Neural crest cell (in vitro differentiated cells): ENCODE measurements around the gene NEURL3. TPM values are rescaled to one million over a fixed set of nuclear protein-coding genes. Genes with fewer than 3 reads are reported as not detected.

Experiments
- DNase-seq: peaks from one replicate; pipeline ENCODE4 v3.0.0; 2021; ENCODE audit warnings: low read depth, mixed read lengths, low spot score
- H3K27ac Mint-ChIP-seq: one replicate; pipeline ENCODE4 v1.8.0; 2021; ENCODE audit warnings: mild to moderate bottlenecking, mixed read lengths; ENCODE audit not compliant: unreplicated experiment
- H3K27me3 Mint-ChIP-seq: 2 replicates; pipeline ENCODE4 v1.8.0; 2021; ENCODE audit warnings: low read depth, mild to moderate bottlenecking, mixed read lengths
- H3K36me3 Mint-ChIP-seq: 2 replicates; pipeline ENCODE4 v1.8.0; 2021; ENCODE audit warnings: low read depth, mild to moderate bottlenecking, mixed read lengths
- H3K4me1 Mint-ChIP-seq: 2 replicates; pipeline ENCODE4 v1.8.0; 2021; ENCODE audit warnings: mixed read lengths
- H3K4me3 Mint-ChIP-seq: one replicate; pipeline ENCODE4 v1.8.0; 2021; ENCODE audit warnings: mild to moderate bottlenecking, mixed read lengths
- H3K9me3 Mint-ChIP-seq: 2 replicates; pipeline ENCODE4 v1.8.0; 2021; ENCODE audit warnings: mixed read lengths
- total RNA-seq: library from RNA; stranded (reverse); gene quantifications from 2 replicates; pipeline ENCODE4 v1.2.1, GENCODE V29; 2021
- TF ChIP-seq, protein P1 (sequence below): fragments of 200-600 bp; sonication (generic); conservative IDR thresholded peaks from 2 replicates; pipeline ENCODE4 v1.5.0; 2021; ENCODE audit warnings: antibody characterized with exemption, mild to moderate bottlenecking

NEURL3 gene
- total RNA-seq, 1 donor from 2014 or later, result 0.21 TPM

DNA sequence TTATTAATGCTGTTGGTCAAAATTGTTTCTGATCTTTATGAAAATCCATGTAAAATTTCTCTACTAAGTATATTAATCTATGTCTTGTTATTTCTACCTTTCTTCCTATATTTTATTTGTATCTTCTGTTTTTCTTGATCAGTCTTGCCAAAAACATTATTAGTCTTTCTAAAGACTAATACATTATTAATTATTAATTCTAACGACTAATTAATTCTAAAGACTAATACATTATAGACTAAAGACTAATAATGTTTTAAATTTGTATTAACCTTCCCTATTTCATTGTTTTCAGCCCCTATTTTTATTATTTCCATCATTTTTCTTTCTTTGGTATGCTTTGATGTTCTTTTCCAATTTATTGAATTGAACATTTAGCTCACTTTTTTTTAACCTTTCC lies 27.7 kb downstream of the NEURL3 start:
- Mint-ChIP-seq H3K9me3 (no peaks in the 10 kb centered on the region), H3K36me3 (no peaks in the 10 kb centered on the region), H3K4me3 (no peak overlapping the region), H3K27me3 (peaks cover 6% of the 10 kb centered on the region), H3K27ac (no peak overlapping the region), H3K4me1 (no peaks in the 10 kb centered on the region)
- no peak for DNase-seq
- TF ChIP-seq, protein P1, sequence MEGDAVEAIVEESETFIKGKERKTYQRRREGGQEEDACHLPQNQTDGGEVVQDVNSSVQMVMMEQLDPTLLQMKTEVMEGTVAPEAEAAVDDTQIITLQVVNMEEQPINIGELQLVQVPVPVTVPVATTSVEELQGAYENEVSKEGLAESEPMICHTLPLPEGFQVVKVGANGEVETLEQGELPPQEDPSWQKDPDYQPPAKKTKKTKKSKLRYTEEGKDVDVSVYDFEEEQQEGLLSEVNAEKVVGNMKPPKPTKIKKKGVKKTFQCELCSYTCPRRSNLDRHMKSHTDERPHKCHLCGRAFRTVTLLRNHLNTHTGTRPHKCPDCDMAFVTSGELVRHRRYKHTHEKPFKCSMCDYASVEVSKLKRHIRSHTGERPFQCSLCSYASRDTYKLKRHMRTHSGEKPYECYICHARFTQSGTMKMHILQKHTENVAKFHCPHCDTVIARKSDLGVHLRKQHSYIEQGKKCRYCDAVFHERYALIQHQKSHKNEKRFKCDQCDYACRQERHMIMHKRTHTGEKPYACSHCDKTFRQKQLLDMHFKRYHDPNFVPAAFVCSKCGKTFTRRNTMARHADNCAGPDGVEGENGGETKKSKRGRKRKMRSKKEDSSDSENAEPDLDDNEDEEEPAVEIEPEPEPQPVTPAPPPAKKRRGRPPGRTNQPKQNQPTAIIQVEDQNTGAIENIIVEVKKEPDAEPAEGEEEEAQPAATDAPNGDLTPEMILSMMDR, result no peak

GRCh38 chr2:96471772-96472171 lies 33.4 kb downstream of the NEURL3 start:
- H3K9me3 Mint-ChIP-seq, result no peaks in the 10 kb centered on the region
- H3K4me1 Mint-ChIP-seq, result peaks cover 3% of the 10 kb centered on the region
- H3K36me3 Mint-ChIP-seq, result no peaks in the 10 kb centered on the region
- TF ChIP-seq, protein P1, result no peak
- DNase-seq, result no peak
- no peak overlapping the region for H3K27ac Mint-ChIP-seq
- no peaks in the 10 kb centered on the region for H3K27me3 Mint-ChIP-seq
- no peak overlapping the region for H3K4me3 Mint-ChIP-seq

GRCh38 chr2:96470636-96471035 lies 34.5 kb downstream of the NEURL3 start:
- DNase-seq, result peak; percentile 55
- Mint-ChIP-seq H3K27ac (no peak overlapping the region), H3K36me3 (no peaks in the 10 kb centered on the region), H3K4me1 (peaks cover 3% of the 10 kb centered on the region), H3K4me3 (no peak overlapping the region), H3K9me3 (no peaks in the 10 kb centered on the region), H3K27me3 (no peaks in the 10 kb centered on the region)
- TF ChIP-seq, protein P1, result peak; percentile 64

DNA sequence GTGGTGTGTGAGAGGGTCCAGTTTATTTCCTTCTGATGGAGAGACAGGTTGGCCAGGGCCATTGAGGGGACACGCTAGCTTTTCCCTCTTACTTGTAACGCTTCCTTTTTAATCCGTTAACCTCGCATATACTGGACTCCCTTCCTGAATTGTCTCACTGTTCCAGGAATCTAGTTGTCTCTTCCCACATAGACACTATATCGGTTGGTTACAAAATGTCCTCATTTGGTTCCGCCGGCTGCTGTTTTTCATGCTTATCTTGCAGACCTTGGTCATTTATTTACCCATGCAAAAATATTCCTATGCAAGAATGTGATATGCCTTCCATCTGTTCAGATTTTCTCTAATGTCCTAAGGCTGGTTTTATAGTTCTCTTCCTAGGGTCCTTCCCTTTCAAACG lies 35.0 kb downstream of the NEURL3 start:
- DNase-seq, result no peak
- H3K9me3 Mint-ChIP-seq, result no peaks in the 10 kb centered on the region
- TF ChIP-seq, protein P1, result no peak
- H3K36me3 Mint-ChIP-seq, result no peaks in the 10 kb centered on the region
- no peak overlapping the region for H3K4me3 Mint-ChIP-seq
- H3K27me3 Mint-ChIP-seq, result no peaks in the 10 kb centered on the region
- H3K4me1 Mint-ChIP-seq, result peaks cover 3% of the 10 kb centered on the region
- H3K27ac Mint-ChIP-seq, result no peak overlapping the region

DNA sequence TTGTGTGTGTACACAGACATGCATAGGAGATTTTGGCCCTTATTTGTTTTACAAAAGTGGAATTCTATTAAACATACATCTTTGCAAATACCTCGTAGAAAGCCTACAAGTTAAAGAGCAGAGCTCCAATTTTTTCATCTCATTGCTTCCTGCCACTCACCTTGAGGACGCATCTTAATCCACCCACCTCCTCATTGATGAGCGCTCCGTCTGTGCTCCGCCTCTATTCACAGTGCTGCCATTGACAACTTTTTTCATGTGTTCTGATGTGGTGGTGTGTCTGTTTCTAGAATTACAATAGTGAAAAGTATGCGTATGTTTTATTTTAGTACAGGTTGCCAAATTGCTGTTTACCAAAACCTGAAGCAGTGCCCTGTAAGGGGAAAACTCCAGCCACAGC lies 36.3 kb downstream of the NEURL3 start:
- DNase-seq, result no peak
- no peaks in the 10 kb centered on the region for H3K36me3 Mint-ChIP-seq
- TF ChIP-seq, protein P1, result no peak
- no peak overlapping the region for H3K4me3 Mint-ChIP-seq
- H3K4me1 Mint-ChIP-seq, result peaks cover 3% of the 10 kb centered on the region
- H3K27me3 Mint-ChIP-seq, result no peaks in the 10 kb centered on the region
- H3K27ac Mint-ChIP-seq, result no peak overlapping the region
- peaks cover 3% of the 10 kb centered on the region for H3K9me3 Mint-ChIP-seq

GRCh38 chr2:96464651-96465050 lies 40.5 kb downstream of the NEURL3 start:
- H3K9me3 Mint-ChIP-seq, result peaks cover 10% of the 10 kb centered on the region
- H3K4me3 Mint-ChIP-seq, result no peak overlapping the region
- H3K27me3 Mint-ChIP-seq, result no peaks in the 10 kb centered on the region
- TF ChIP-seq, protein P1, result no peak
- H3K36me3 Mint-ChIP-seq, result peaks cover 11% of the 10 kb centered on the region
- no peak overlapping the region for H3K27ac Mint-ChIP-seq
- no peak for DNase-seq
- peaks cover 3% of the 10 kb centered on the region for H3K4me1 Mint-ChIP-seq
